MG63 (cell line): ENCODE measurements around the gene FLT1. TPM values are rescaled to one million over a fixed set of nuclear protein-coding genes. Genes with fewer than 3 reads are reported as not detected.

ENCODE experiments used
- DNase-seq: peaks from one replicate; pipeline ENCODE4 v3.0.0-alpha.2; 2020
- H3K27me3 ChIP-seq: fragments of 250-450 bp; sonication (Bioruptor Pico); 2 replicates; pipeline ENCODE4 v1.5.1; 2020; ENCODE audit warnings: mild to moderate bottlenecking, moderate library complexity
- H3K36me3 ChIP-seq: fragments of 250-450 bp; sonication (Bioruptor Pico); 2 replicates; pipeline ENCODE4 v1.5.1; 2020; ENCODE audit warnings: mild to moderate bottlenecking, moderate library complexity
- H3K4me3 ChIP-seq: fragments of 250-450 bp; sonication (Bioruptor Pico); 2 replicates; pipeline ENCODE4 v1.5.1; 2020; ENCODE audit warnings: mild to moderate bottlenecking, moderate library complexity
- H3K9me3 ChIP-seq: fragments of 250-450 bp; sonication (Bioruptor Pico); 2 replicates; pipeline ENCODE4 v1.5.1; 2020; ENCODE audit warnings: mild to moderate bottlenecking, moderate library complexity
- total RNA-seq: library from RNA; depleted of rRNA; stranded (reverse); fragments of >200 nt; shearing (Covaris generic); gene quantifications from 2 replicates; pipeline ENCODE4 v1.2.3, GENCODE V29; 2014; ENCODE audit warnings: low replicate concordance

FLT1 gene
- total RNA-seq, 1 experiment from 2014 or later, result 0.66 TPM

DNA sequence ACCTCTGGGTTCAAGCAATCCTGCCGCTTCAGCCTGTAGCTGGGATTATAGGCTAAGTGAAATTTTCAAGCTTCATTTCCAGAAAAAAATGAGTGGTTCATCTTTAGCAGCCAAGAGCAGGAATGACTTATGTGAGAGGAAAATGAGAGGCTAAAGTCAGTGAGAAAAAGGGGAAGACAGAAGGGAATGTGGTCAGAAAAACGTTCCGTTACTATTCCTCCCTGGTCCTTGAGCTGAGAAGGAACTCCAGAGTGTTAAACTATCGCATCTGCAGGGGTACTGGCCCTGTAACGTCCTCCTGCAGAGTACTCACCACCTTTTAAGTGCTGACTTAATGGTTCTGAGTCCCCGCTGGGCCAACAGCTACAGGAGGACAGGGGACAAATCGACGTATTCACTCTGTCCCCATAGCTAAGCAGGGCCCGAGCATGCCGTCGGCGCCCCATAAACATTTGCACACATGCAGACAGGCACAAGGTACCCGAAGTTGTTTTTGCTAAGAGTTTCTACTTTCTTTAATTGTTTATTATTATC is 88.1 kb downstream of the FLT1 start:
- Histone ChIP-seq H3K27me3 (no peaks in the 10 kb centered on the region), H3K4me3 (no peak overlapping the region), H3K36me3 (no peaks in the 10 kb centered on the region), H3K9me3 (no peaks in the 10 kb centered on the region)
- DNase-seq, result no peak

DNA sequence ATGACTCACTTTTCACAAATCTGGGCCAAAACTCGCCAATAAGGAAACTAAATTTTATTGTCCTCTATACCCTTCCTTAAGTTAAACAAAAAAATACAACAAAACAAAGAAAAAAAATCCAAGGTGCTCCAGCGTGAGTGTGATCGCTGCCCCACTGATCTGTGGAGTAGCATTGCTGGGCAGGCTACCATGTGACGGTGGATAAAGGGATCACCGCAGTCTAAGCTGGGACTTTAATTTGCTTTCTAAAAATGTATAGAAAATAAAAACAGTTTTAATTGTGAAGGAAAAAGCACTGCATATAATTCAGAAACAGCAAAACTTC is 92.9 kb downstream of the FLT1 start:
- H3K27me3 ChIP-seq, result no peaks in the 10 kb centered on the region
- no peak overlapping the region for H3K4me3 ChIP-seq
- H3K9me3 ChIP-seq, result no peaks in the 10 kb centered on the region
- H3K36me3 ChIP-seq, result no peaks in the 10 kb centered on the region
- peak; percentile 5 for DNase-seq

DNA sequence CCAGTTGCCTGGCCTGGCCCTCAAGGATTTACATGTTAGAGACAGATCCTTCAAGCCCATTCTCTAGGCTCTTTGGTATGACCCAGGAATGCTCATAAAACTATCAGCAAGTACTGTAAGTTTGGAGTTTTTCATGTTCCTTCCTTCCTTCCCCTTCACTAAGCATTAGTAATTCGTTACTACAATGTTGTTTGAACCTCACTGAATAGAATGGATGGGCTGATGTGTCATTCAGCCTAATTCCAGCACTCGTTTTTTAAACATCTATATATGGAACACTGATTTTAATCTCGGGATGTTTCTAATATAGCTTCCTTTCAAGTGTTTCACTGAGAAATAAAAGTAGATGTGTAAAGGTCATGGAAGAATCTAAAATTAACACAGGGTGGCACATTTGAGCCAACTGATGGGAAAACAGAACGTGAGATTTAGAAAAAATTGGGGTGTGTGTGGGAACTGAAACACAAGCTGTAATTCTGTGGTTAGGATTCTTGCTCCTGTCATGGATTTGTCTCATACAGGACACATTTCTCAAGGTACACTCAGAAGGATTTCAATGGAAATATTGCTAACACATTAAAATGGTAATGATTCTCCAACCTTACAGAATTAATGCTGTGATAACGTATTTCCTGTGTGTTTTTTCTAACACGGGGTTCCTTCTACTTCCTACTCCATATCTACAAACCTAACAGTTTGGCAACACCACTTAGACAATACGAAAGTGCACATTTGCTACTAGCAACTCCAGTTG is 93.4 kb downstream of the FLT1 start:
- H3K4me3 ChIP-seq, result no peak overlapping the region

DNA sequence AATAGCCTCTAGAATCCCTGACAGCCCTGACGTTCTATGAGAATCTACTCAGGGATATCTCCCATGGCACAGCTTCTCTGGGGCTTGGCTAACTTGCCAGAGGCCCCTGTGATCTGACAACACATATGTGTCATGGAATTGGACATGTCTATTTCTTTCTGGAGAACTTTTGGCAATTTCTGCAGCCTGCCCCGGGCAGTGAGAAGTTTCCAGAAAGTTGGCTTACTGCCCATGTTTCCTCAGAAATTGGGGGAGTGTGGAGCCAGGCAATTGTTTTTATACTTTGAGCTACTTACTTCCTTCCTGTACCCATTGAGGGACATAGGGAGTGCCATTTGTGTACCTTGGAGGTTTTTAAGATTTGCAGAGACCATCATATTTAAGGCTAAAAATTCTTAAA is 98.9 kb downstream of the FLT1 start:
- no peaks in the 10 kb centered on the region for H3K9me3 ChIP-seq
- no peak overlapping the region for H3K4me3 ChIP-seq
- no peak for DNase-seq
- no peaks in the 10 kb centered on the region for H3K36me3 ChIP-seq
- no peaks in the 10 kb centered on the region for H3K27me3 ChIP-seq

More for the DNA sequence above, 93.4 kb downstream of the FLT1 start:
- Histone ChIP-seq H3K36me3 (no peaks in the 10 kb centered on the region), H3K9me3 (no peaks in the 10 kb centered on the region), H3K27me3 (no peaks in the 10 kb centered on the region)
- DNase-seq, result no peak

DNA sequence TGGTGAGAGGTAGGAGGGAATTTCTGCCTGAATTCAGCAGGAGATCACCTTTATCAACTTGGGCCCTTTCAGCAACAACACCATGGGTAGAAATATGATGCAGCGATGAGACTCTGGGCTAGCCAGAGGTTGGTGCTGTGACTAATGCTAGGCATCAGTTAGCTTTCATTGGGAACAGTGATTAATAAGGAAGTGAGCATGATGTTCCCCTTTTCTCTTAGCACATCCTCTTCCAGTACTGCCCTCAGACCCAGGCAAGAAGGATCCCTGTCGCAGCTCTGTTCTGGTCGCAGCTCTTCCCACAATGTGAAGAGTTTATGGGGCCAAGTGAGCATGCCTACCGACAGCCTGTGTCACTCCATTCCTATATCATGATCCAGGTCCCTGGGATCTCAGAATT is 100.5 kb downstream of the FLT1 start:
- Histone ChIP-seq H3K4me3 (no peak overlapping the region), H3K9me3 (no peaks in the 10 kb centered on the region), H3K36me3 (no peaks in the 10 kb centered on the region), H3K27me3 (0 out of 2 replicates have a peak, but pooled peaks cover 2% of the 10 kb centered on the region)
- DNase-seq, result no peak

DNA sequence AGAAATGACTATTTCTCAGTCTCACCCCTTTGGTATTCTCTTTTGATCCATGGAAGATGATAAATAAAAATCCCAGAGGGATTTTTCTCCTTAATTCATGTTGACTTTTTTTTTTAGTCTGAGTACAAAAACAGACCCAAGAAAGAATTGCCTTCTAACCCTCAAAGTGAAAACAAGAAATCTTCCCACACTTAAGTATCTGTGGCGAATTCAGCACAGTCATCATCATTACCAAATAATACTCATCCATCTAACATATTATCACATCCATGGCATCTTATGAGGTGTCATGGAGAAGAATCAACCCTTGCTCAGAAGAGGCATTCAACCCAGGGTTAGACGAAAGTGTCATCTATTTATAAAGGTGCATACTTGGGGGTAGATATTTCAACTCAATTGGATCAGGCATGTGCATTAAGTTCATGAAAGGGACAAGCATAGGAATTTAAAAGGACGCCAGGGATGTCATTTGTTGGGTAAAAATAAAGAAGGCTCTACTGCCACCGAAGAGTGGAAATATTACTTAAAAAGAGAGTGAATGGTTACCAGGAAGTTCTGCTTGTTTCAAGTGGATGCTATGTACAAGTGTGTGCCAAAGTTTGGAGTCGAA is 101.9 kb downstream of the FLT1 start:
- Histone ChIP-seq H3K9me3 (no peaks in the 10 kb centered on the region), H3K27me3 (0 out of 2 replicates have a peak, but pooled peaks cover 2% of the 10 kb centered on the region), H3K4me3 (no peak overlapping the region), H3K36me3 (no peaks in the 10 kb centered on the region)
- DNase-seq, result no peak

DNA sequence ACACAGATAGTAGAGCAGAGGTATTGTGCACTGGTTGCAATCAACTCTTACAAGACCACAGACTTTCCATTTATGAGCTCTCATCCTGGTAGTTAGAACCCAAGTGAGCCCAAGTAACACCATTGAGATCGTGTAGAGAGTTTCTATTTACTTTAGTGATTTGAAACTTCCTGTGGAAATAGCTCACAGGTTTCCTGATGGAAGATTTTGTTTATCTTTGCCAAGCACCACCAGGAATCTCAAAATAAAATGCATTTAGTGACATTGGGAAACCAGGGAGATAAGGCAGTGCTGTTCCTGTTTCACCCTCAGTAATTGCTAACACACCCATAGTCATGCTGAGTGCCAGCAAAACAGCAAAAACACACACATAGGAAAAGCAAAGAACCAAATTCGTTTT is 102.5 kb downstream of the FLT1 start:
- Histone ChIP-seq H3K4me3 (no peak overlapping the region), H3K27me3 (0 out of 2 replicates have a peak, but pooled peaks cover 2% of the 10 kb centered on the region), H3K36me3 (no peaks in the 10 kb centered on the region), H3K9me3 (no peaks in the 10 kb centered on the region)
- no peak for DNase-seq

DNA sequence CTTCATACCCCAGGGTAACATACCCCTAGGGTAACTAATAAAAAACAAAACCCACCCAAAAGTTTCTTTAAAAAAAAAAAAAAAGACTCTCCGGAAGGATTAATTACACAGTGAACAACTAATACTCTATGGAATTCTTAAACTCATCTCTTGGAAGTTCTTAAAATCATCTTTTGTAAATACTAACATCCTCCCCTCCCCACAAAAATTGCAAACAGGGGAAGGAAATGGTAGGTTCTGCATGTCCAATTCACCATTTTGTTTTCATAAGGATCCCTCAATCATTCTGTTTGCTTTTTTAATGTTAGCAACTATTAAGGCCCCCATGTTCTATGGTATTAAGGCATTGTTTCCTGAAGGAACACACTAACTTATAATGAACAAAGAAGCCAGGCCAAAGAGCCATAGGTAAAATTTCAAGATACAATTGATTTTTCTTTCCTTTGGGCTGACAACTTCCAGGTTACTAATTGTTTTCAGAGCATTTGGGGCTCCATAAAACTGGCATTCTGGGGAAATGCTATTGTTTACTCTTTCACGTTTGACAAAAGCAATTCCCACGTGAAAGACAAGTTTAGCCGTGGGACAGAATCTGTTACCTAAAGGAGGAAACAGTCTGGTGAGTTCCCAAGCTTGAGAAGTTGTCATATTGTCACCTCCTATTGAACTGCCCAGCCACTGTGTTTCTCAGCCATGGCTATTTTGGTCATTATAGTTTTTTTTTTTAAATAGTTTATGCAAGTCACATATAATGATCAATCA is 107.0 kb downstream of the FLT1 start:
- H3K9me3 ChIP-seq, result no peaks in the 10 kb centered on the region
- DNase-seq, result no peak
- H3K36me3 ChIP-seq, result no peaks in the 10 kb centered on the region
- H3K4me3 ChIP-seq, result no peak overlapping the region
- 0 out of 2 replicates have a peak, but pooled peaks cover 2% of the 10 kb centered on the region for H3K27me3 ChIP-seq

DNA sequence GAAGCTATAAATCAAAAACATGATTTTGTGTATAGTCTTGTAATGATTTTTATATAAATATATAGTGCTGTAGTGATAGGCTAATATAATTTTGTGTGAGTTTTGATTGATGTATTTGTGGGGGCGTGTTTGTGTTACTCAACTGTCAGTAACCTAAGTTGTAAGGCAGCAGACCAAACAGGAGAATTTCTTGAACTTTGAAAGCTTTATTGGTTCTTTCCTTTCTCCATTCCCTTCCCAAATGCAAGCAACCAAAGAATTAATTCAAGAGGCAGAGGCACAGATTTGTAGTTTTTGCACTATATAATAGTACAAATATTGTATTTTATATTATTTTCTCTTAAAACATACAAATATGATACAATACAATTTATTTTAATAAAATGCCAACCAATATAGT is 109.6 kb downstream of the FLT1 start:
- H3K9me3 ChIP-seq, result no peaks in the 10 kb centered on the region
- H3K4me3 ChIP-seq, result no peak overlapping the region
- 0 out of 2 replicates have a peak, but pooled peaks cover 2% of the 10 kb centered on the region for H3K27me3 ChIP-seq
- DNase-seq, result no peak
- no peaks in the 10 kb centered on the region for H3K36me3 ChIP-seq

DNA sequence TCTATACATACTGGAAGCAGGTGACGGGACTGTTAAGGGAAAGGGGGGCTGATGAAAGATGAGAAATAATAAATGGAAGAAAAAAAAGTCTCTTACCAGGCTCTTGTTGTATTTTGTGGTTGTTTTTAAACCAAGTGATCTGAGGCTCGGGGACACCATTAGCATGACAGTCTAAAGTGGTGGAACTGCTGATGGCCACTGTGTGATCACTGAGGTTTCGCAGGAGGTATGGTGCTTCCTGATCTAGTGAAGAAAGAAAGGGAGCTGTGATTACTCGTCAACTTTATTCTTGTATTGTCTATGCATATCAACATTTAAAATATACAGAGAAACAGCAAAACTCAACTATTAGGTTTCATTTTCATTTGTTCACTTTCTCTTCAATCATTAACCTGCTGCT is 110.1 kb downstream of the FLT1 start:
- DNase-seq, result no peak
- Histone ChIP-seq H3K4me3 (no peak overlapping the region), H3K9me3 (no peaks in the 10 kb centered on the region), H3K27me3 (0 out of 2 replicates have a peak, but pooled peaks cover 2% of the 10 kb centered on the region), H3K36me3 (no peaks in the 10 kb centered on the region)

DNA sequence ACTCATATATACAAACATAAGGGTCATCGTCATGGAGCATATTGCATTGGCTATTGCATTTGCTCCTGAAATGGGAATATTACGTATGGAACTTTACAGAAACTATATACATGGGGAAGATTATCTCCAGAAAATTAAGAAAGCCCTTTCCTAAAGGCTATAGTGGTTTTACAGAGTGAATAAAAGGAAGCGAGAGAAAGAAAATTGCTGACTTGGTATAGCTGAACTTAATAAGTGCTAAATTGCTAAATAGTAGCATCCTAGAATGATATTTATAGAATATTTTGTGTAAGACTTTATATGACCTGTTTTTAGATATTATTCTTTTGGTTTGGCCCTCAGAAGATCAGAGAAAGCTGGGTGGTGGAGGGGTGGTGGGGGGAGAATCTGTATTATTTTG is 114.6 kb downstream of the FLT1 start:
- Histone ChIP-seq H3K27me3 (no peaks in the 10 kb centered on the region), H3K9me3 (no peaks in the 10 kb centered on the region), H3K4me3 (no peak overlapping the region), H3K36me3 (no peaks in the 10 kb centered on the region)
- DNase-seq, result no peak

DNA sequence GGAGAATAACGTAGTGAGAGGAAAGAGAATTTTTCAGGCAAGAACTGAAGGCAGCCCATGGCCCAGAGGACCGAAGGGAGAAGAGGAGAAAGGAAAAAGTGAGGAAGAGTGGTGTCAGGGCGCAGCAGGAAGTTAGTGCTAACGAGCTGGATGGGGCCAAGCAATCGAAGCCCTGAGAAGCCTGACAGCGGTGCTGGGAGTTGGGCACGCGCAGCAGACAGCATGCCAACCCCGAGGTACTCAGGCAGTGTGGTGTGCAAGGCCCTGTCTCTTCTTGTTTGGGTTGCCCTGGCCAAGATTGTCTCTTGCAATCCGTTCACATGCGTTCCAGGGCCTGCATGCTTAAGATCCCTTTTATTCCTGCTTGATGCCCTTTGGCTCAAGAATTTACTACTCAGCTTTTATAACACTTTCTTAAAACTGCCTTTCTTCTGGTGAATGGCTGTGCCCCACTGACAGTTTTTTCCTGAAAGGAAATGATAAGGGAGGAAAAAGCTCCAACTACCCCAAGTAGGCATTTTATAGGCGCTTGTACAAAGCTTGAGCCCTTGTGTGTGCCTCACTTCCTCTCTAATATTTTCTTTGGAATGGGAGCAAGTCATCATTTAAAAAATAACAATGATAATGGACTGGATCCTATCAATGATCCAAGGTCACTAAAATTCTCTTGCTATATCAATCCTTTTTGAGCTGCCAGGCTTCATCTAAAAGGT is 115.4 kb downstream of the FLT1 start:
- no peak for DNase-seq
- no peak overlapping the region for H3K4me3 ChIP-seq
- H3K36me3 ChIP-seq, result no peaks in the 10 kb centered on the region
- no peaks in the 10 kb centered on the region for H3K27me3 ChIP-seq
- no peaks in the 10 kb centered on the region for H3K9me3 ChIP-seq

DNA sequence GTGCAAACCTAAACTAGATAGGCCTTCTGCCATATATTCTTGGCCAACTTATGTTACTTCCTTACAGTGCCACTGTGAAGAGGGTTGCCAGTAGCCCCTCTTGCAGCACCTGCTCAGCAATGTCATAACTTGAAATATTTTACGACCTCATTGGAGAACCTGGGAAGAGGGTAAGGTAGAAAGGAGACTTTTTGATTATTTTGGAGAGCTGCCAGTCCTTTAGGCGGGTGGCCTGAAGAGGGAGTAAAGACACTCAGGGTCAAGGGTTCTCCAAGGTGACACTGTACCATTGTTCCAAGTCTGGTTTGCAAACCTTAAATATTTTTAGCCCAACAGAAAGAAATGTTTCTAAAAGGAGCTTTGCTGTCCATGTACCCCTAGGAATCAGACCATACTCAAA is 118.3 kb downstream of the FLT1 start:
- H3K27me3 ChIP-seq, result no peaks in the 10 kb centered on the region
- no peaks in the 10 kb centered on the region for H3K36me3 ChIP-seq

DNA sequence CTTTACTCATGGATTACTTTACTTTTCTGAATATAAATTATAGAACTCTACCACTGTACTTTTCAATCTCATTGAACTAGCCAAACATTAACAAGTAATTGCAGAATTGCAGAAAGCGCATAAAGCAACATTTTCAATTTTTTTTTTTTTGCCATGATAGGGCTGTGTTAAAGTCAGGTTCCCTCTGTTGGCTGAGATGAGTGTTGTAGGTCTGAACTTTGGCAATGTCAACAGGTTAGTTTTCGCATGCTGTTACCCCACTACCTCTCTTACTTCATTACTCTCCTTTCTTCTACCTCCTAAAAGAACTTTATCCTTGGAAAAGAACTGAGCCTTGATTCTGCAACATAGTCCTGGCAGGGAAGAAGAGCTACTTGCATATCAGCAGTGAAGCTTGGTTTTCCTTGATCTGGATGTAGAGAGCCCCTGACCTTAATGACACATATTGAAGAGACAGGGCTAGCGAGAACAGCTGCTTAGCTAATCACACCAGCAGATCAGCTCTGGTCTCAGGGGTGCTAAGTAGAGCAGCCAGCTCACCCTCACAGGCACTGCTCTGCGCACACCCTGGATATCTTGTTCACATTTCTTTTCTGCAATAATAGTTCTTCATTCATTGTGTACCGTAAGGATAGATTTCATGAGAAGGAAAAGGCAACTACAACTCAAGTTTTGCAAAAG is 119.5 kb downstream of the FLT1 start:
- H3K9me3 ChIP-seq, result no peaks in the 10 kb centered on the region
- no peak overlapping the region for H3K4me3 ChIP-seq
- H3K27me3 ChIP-seq, result no peaks in the 10 kb centered on the region
- no peaks in the 10 kb centered on the region for H3K36me3 ChIP-seq
- no peak for DNase-seq

More for the DNA sequence above, 118.3 kb downstream of the FLT1 start:
- DNase-seq, result no peak
- H3K9me3 ChIP-seq, result no peaks in the 10 kb centered on the region
- H3K4me3 ChIP-seq, result no peak overlapping the region

DNA sequence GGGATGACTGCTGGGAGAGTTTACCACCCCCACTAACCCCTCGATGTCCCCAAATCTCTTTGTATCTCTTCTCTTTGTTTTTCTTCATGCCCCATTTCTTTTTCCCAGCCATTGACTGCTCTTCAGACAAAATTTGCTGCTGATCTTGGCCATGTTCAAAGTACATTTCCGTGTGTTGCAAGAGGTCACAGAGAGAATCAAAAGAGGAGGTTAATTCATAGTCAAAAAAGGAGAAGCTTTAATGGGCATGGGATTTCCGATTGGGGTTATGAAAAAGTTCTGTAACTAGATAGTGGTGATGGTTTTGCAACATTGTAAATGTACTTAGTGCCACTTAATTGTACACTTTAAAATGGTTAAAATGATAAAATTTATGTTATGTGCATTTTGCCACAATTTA is 121.1 kb downstream of the FLT1 start:
- no peaks in the 10 kb centered on the region for H3K9me3 ChIP-seq
- H3K36me3 ChIP-seq, result no peaks in the 10 kb centered on the region
- DNase-seq, result no peak
- no peak overlapping the region for H3K4me3 ChIP-seq
- H3K27me3 ChIP-seq, result no peaks in the 10 kb centered on the region

DNA sequence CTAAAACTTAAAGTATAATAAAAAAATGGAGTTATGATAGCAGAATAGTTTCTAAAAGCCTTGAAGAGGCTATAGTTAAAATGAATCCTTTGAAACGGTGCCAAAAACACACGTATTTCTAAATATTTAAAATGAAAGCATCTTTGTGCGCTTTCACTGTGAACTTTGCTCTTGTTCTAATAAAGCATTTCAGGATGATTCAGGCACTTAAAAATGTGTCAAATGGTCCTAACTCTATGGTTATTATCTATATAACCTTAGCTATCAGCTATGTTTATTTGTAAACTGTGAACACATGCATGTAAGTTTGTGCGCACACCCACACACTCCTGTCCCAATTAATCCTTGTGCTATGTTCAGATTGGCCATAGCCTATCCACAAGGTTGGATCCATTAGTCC is 124.5 kb downstream of the FLT1 start:
- H3K9me3 ChIP-seq, result no peaks in the 10 kb centered on the region
- no peak overlapping the region for H3K4me3 ChIP-seq
- no peaks in the 10 kb centered on the region for H3K36me3 ChIP-seq
- no peak for DNase-seq
- no peaks in the 10 kb centered on the region for H3K27me3 ChIP-seq
